GM18507 (cell line): ENCODE data around the gene SH2D5.

Experiments used
- DNase-seq: peaks from one replicate; pipeline ENCODE4 v3.0.0; 2011; ENCODE audit warnings: low read depth; ENCODE audit not compliant: insufficient read length; ENCODE audit errors: extremely low spot score
- FAIRE-seq: peaks from 2 replicates; lab custom pipeline; 2011; peaks lifted over from hg19 to GRCh38; lab: Jason Lieb, UNC

The SH2D5 gene

DNA sequence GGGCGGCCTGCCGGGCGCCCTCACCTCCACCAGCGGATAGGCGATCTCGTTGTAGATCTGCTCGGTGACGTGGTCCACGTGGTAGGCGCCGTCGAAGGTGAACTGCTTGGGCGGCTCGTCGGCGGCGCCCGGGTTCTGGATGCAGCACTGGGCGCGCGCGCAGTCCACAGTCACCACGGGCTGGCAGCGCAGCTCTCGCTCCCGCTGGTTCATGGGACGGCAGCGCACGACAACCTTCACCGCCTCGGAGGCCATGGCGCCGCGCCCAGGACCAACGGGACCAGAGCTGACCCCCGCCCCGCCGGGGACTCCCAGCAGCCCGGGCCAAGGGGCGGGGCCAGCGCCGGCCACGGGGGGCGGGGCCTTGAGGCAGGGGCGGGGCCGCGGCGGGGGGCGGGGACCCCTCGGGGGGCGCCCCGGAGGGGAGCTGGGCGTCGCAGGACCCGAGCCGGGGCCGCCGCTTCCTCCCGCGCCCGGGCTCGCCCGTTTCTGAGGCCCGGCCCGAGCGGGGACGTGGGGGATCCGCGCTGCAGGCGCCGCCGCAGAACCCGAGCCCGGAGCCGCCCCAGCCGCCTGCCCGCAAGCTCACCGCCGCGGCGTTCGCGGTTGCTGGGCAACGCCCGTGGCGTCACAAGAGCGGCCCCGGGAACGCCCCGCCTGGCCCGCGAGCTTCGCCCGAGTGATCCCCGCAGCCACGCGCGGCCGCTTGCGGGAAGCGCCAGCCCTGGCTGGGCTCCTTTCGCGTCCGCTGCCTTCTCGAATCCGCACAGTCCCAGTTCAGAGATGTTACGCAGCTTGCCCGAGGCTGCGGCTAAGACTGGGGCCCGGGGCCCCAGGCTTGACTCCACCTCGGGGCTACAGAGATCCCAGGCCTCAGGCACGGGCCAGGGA lies 14.8 kb downstream of the SH2D5 start, which contains the start of gene KIF17:
Gene KIF17 (minus strand): TSS at position 556 of the 891 bp plus-strand sequence. CDS start 301 bp downstream, at position 255.
- DNase-seq (peak; percentile 59), FAIRE-seq (no peak)

- DNase-seq = no peak
- FAIRE-seq = no peak
Observed at GRCh38 chr1:20716232-20716631, 16.3 kb downstream of the SH2D5 start.

- FAIRE-seq (no peak), DNase-seq (no peak)
Observed at GRCh38 chr1:20715406-20715805, 17.1 kb downstream of the SH2D5 start.

GRCh38 chr1:20713440-20713839 lies 19.1 kb downstream of the SH2D5 start:
- FAIRE-seq = no peak
- DNase-seq = no peak

- FAIRE-seq = no peak
- DNase-seq = no peak
Observed at GRCh38 chr1:20712215-20712577, 20.3 kb downstream of the SH2D5 start.

- no peak for FAIRE-seq
Observed at GRCh38 chr1:20711285-20712214, 21.0 kb downstream of the SH2D5 start.

GRCh38 chr1:20710469-20711284 lies 21.8 kb downstream of the SH2D5 start:
- FAIRE-seq = no peak
- no peak for DNase-seq

More at GRCh38 chr1:20711285-20712214, 21.0 kb downstream of the SH2D5 start:
- no peak for DNase-seq

DNA sequence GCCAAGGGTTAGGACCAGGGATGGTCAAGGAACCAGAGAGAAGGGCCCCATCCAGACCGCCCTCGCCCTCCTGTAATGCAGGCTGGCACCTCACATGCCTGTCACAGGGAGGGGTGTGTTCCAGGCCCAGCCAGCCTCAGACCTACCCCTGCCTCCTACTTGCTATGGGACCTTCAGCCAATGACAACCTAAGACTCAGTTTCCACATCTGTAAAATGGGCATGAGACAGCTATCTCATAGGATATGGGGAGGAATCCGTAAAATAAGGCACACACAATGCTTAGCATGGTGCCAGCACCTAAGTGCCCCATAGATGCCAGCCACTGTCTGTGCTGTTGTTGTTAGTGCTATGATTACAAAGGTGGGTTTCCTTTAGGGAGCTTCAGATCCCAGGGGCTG lies 22.6 kb downstream of the SH2D5 start:
- no peak for DNase-seq
- no peak for FAIRE-seq

GRCh38 chr1:20708891-20709290 lies 23.6 kb downstream of the SH2D5 start:
- DNase-seq (no peak), FAIRE-seq (no peak)

GRCh38 chr1:20708057-20708456 lies 24.4 kb downstream of the SH2D5 start:
- DNase-seq (no peak), FAIRE-seq (no peak)

DNA sequence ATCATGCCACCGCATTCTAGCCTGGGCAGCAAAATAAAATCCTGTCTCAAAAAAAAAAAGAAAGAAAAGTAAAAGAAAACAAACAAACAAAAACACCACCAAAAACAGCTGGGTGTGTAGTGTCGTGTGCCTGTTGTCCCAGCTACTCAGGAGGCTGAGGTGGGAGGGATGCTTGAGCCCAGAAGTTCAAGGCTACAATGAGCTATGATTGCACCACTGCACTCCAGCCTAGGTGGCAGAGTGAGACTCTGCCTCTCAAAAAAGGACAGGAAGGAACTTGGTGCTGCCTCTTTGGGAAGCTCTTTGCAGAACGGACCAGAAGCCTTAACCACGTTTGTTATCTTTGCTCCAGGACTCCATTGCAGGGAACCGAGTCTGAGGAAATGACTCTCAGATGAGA lies 25.7 kb downstream of the SH2D5 start:
- no peak for FAIRE-seq

DNA sequence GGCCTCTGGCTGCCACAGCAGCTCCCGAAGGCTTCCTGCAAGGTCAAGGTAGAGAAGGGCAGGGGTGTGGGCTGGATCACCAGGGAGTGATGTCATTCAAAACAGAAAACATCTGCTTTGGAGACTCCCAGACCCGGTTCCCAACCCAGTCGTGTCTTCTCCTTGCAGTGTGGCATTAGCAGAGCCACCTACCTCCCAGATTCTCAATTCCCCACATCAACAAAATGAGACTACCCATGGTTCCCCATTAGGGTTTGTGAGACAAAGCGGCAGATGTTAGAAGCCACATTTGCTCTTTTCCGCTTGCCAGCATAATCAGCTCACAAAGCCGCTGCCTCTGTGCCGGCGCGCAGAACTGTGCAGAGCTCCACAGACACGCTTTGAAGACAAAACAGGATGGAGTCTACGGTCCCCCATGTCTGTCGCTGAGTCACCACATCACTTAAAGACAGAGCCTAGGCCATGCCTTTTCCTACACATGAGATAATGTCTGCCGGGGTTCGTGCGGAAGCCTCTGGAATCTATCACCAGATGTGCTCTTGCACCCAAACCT lies 27.2 kb downstream of the SH2D5 start:
- no peak for DNase-seq
- no peak for FAIRE-seq

More for the DNA sequence above, 25.7 kb downstream of the SH2D5 start:
- no peak for DNase-seq

GRCh38 chr1:20704390-20705202 lies 27.9 kb downstream of the SH2D5 start:
- DNase-seq = no peak
- FAIRE-seq = no peak

DNA sequence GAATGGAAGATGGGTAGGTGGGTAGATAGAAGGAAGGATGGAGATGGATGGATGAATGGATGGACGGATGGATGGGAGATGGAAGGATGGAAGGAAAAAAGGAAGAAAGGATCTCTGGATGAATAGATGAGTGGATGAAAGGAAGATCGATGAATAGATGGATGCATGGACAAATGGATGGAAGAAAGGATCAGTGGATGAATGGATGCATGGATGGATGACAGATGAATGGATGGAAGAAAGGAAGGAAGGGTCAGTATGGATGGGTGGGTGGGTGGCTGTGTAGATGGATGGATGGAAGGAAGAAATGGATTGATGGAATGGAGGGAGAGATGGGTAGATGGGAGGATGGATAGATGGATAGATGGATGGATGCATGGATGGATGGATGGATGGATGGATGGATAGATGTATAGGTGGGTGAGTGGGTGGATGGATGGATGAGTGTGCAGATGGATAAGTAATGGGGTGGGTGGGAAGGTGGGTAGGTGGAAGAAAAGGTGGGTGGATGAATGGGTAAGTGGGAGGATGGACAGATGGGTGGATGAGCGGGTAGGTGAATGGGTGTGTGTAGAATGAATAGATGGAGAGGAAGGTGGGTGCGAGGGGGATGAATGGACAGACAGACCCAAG lies 29.3 kb downstream of the SH2D5 start:
- no peak for FAIRE-seq
- no peak for DNase-seq

GRCh38 chr1:20702416-20702815 lies 30.1 kb downstream of the SH2D5 start:
- DNase-seq = no peak
- no peak for FAIRE-seq

DNA sequence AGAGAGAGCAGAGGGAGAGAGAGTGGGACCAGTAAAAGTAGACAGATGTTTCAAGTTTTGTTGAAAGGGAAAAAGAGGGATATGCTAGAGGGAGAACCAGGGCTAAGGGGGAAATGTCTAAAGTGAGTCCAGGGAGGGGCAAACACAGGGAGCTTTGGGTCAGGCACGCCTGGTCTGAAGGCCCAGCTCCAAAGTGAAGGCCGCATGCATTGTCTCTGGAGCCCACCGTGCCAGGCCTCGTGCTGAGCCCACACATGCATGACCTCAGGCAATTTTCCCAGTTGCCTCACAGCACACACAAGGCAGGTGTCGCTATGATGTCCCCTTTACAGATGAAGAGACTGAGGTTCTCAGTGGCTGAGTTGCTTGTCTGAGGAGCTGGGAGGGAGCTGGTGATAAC lies 30.7 kb downstream of the SH2D5 start:
- DNase-seq (no peak), FAIRE-seq (no peak)

DNA sequence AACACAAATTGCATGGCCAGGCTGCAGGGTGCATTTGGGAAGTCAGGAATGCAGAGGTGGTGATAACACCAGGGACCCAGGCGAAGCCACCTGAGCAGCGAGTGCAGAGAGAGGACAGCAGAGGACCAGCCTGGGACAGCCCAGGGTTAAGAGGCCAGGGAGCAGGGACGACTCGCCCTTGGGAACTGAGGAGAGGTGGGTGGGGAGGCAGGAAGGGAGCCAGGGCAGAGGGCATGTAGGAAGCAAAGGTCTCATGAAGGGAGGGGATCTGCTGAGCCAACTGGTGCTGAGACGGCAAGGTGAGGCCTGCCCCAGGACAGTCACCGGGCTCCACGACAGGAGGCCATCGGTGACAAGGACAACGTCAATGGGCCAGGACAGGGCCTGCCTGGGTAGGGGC lies 31.1 kb downstream of the SH2D5 start:
- FAIRE-seq (no peak), DNase-seq (no peak)

- no peak for DNase-seq
- FAIRE-seq = no peak
Observed at GRCh38 chr1:20700636-20701215, 31.8 kb downstream of the SH2D5 start.
